GM12892 (cell line): Measurements from ENCODE around the gene ACTN1.

Experiments
- POLR2A ChIP-seq: IDR thresholded peaks from 2 replicates; pipeline ENCODE4 v1.6.1; 2011; ENCODE audit warnings: low read depth, low read length, control low read depth
- POLR2AphosphoS5 ChIP-seq: IDR thresholded peaks from 2 replicates; pipeline ENCODE4 v1.6.1; 2011; ENCODE audit warnings: low read depth, low read length, control low read depth
- TAF1 ChIP-seq: IDR thresholded peaks from 2 replicates; pipeline ENCODE4 v1.6.1; 2011; ENCODE audit warnings: low read depth, mild to moderate bottlenecking, control low read depth, low read length, borderline replicate concordance

GRCh38 chr14:68928770-68929550 is 50.1 kb downstream of the ACTN1 start:
- TF ChIP-seq POLR2A (no peak), TAF1 (no peak), POLR2AphosphoS5 (no peak)
